Measurements from ENCODE around the gene WDR75.

- TF ChIP-seq SP1 (IDR thresholded peaks at IDR 0.05) (no peak), ZNF384 (IDR thresholded peaks at IDR 0.05) (no peak), SUZ12 (IDR thresholded peaks at IDR 0.05) (no peak), FOXK2 (IDR thresholded peaks at IDR 0.05) (no peak), PKNOX1 (IDR thresholded peaks at IDR 0.05) (no peak), FOXM1 (IDR thresholded peaks at IDR 0.05; ENCODE audit: borderline replicate concordance) (no peak), TARDBP (IDR thresholded peaks at IDR 0.05) (no peak), NFRKB (IDR thresholded peaks at IDR 0.05) (no peak), BHLHE40 (IDR thresholded peaks at IDR 0.05; ENCODE audit: borderline replicate concordance) (no peak), CTBP1 (IDR thresholded peaks at IDR 0.05; ENCODE audit: borderline replicate concordance) (no peak), L3MBTL2 (conservative IDR thresholded peaks at IDR 0.05) (no peak), HDGF (IDR thresholded peaks at IDR 0.05; ENCODE audit: borderline replicate concordance) (no peak)
Measured at GRCh38 chr2:189505492-189505891, 64.2 kb downstream of the WDR75 start.

Measured in HEK293T (cell line).